Keratinocyte (primary cell): Measurements from ENCODE around the gene GAB2. TPM values are rescaled to one million over a fixed set of nuclear protein-coding genes. Genes with fewer than 3 reads are reported as not detected.

Experiments
- DNase-seq: peaks from one replicate; pipeline ENCODE4 v3.0.0-alpha.2; 2011; ENCODE audit warnings: low read depth, missing footprints, low spot score
- FAIRE-seq: peaks from 2 replicates; lab custom pipeline; 2011; peaks lifted over from hg19 to GRCh38; lab: Jason Lieb, UNC
- H2AFZ ChIP-seq: 2 replicates; pipeline ENCODE4 v1.6.0; 2012; ENCODE audit warnings: low read length, control low read depth, inconsistent platforms; ENCODE audit not compliant: control insufficient read depth
- H3K27ac ChIP-seq: 2 replicates; pipeline ENCODE4 v1.5.1; 2011; ENCODE audit warnings: low read length; ENCODE audit not compliant: control insufficient read depth, insufficient read depth
- H3K27me3 ChIP-seq: 3 replicates; pipeline ENCODE4 v1.6.0; 2011; ENCODE audit warnings: low read length; ENCODE audit not compliant: control insufficient read depth, insufficient read depth; ENCODE audit errors: extremely low read depth
- H3K36me3 ChIP-seq, 2 experiments: 2 replicates in 1 of 2; 3 replicates in 1 of 2; pipeline ENCODE4 v1.5.1; 2011; ENCODE audit warnings: low read length in 2 of 2, mild to moderate bottlenecking in 1 of 2; ENCODE audit not compliant: control insufficient read depth in 2 of 2, insufficient read depth in 2 of 2; ENCODE audit errors: extremely low read depth in 1 of 2
- H3K4me1 ChIP-seq: 3 replicates; pipeline ENCODE4 v1.5.1; 2011; ENCODE audit warnings: low read length; ENCODE audit not compliant: control insufficient read depth, insufficient read depth; ENCODE audit errors: extremely low read depth
- H3K4me2 ChIP-seq: 3 replicates; pipeline ENCODE4 v1.6.0; 2011; ENCODE audit warnings: low read depth, low read length; ENCODE audit not compliant: control insufficient read depth, insufficient read depth; ENCODE audit errors: extremely low read depth
- H3K4me3 ChIP-seq, 3 experiments: fragments of 200-600 bp in 1 of 3; sonication (generic) in 1 of 3; 2 replicates in 2 of 3; 3 replicates in 1 of 3; pipeline ENCODE4 v1.5.1; 2011 to 2016; ENCODE audit warnings: low read length in 3 of 3, mild to moderate bottlenecking in 3 of 3, control low read depth in 2 of 3, inconsistent platforms in 1 of 3, low read depth in 1 of 3, mixed read lengths in 1 of 3, mixed run types in 1 of 3, moderate library complexity in 1 of 3; ENCODE audit not compliant: control insufficient read depth in 2 of 3, insufficient read depth in 2 of 3; ENCODE audit errors: extremely low read depth in 1 of 3
- H3K79me2 ChIP-seq: 2 replicates; pipeline ENCODE4 v1.6.0; 2012; ENCODE audit warnings: low read length; ENCODE audit not compliant: control insufficient read depth, insufficient read depth
- H3K9ac ChIP-seq: 3 replicates; pipeline ENCODE4 v1.6.0; 2011; ENCODE audit warnings: low read length; ENCODE audit not compliant: control insufficient read depth, insufficient read depth; ENCODE audit errors: extremely low read depth
- H3K9me1 ChIP-seq: 3 replicates; pipeline ENCODE4 v1.6.0; 2011; ENCODE audit warnings: low read length; ENCODE audit not compliant: control insufficient read depth, insufficient read depth; ENCODE audit errors: extremely low read depth
- H3K9me3 ChIP-seq: 2 replicates; pipeline ENCODE4 v1.5.1; 2012; ENCODE audit warnings: low read depth, low read length; ENCODE audit not compliant: control insufficient read depth
- H4K20me1 ChIP-seq: 3 replicates; pipeline ENCODE4 v1.6.0; 2011; ENCODE audit warnings: low read length; ENCODE audit not compliant: control insufficient read depth, insufficient read depth; ENCODE audit errors: extremely low read depth
- EZH2 ChIP-seq: IDR thresholded peaks from one replicate; pipeline ENCODE4 v1.6.1; 2012; ENCODE audit warnings: inconsistent platforms, mild to moderate bottlenecking, low read length, moderate library complexity
- dilution Hi-C: fragments of 300-500 bp; cut with MboI; formaldehyde crosslinking; loops from one replicate; pipeline ENCODE4 v1.7.0; 2020; ENCODE audit warnings: low sequenced_read_pairs; ENCODE audit not compliant: extremely low pct_ligation_motif_present
- polyA plus RNA-seq, 5 experiments: library from polyadenylated mRNA; depleted of rRNA in 3 of 5; stranded (reverse) in 3 of 5; stranded (forward) in 1 of 5; unstranded in 1 of 5; fragments of >200 nt; gene quantifications; 1 replicate in 1 of 5; 2 replicates in 3 of 5; 3 replicates in 1 of 5; pipeline versions ENCODE4 v1.2.1 to v1.2.3, GENCODE V29; 2011 to 2012; ENCODE audit warnings: missing spikeins in 2 of 5, low read depth in 1 of 5, low replicate concordance in 1 of 5
- TF ChIP-seq, protein P1 (sequence below), 3 experiments: IDR thresholded peaks in 1 of 3; conservative IDR thresholded peaks in 1 of 3; optimal IDR thresholded peaks in 1 of 3; 2 replicates in 2 of 3; 3 replicates in 1 of 3; pipeline versions ENCODE3 to v1.5.1; 2011; ENCODE audit warnings: low read length in 3 of 3, mild to moderate bottlenecking in 3 of 3, moderate library complexity in 2 of 3, control low read depth in 1 of 3, inconsistent platforms in 1 of 3; ENCODE audit not compliant: insufficient read depth in 2 of 3; ENCODE audit errors: extremely low read depth in 1 of 3

The GAB2 gene
- polyA plus RNA-seq, 1 donor (not counting 4 experiments of a cell fraction or from before 2014, with no cell fraction given), result 0.68 TPM

DNA sequence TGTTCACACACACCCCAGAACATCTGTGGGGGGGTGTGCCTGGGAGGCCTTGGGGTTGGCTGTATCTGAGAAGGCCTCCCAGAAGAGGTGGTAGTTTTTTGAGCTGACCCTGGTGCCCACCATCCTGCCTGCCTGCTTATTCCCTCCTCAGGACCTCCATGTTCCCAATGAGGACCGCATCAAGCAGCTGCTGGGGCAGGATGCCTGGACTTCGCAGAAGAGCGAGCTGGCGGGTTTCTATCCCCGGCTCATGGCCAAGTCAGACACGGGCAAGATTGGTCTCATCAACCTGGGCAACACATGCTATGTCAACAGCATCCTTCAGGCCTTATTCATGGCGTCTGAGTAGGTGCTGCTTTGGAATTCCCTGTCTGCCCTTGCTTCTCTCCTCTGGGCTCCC is 211.9 kb downstream of the GAB2 start:
- Histone ChIP-seq H3K27ac (no peak overlapping the region), H3K27me3 (no peaks in the 10 kb centered on the region), H2AFZ (no peak overlapping the region), H4K20me1 (no peaks in the 10 kb centered on the region), H3K9ac (no peak overlapping the region), H3K4me3 (no peak overlapping the region), H3K36me3 (peaks cover 5 to 16% of the 10 kb centered on the region in 2 experiments), H3K4me1 (no peaks in the 10 kb centered on the region), H3K9me3 (no peaks in the 10 kb centered on the region), H3K9me1 (no peaks in the 10 kb centered on the region), H3K4me2 (no peak overlapping the region), H3K79me2 (no peaks in the 10 kb centered on the region)
- FAIRE-seq, result no peak
- dilution Hi-C loops, result no loop called here
- TF ChIP-seq, protein P1, sequence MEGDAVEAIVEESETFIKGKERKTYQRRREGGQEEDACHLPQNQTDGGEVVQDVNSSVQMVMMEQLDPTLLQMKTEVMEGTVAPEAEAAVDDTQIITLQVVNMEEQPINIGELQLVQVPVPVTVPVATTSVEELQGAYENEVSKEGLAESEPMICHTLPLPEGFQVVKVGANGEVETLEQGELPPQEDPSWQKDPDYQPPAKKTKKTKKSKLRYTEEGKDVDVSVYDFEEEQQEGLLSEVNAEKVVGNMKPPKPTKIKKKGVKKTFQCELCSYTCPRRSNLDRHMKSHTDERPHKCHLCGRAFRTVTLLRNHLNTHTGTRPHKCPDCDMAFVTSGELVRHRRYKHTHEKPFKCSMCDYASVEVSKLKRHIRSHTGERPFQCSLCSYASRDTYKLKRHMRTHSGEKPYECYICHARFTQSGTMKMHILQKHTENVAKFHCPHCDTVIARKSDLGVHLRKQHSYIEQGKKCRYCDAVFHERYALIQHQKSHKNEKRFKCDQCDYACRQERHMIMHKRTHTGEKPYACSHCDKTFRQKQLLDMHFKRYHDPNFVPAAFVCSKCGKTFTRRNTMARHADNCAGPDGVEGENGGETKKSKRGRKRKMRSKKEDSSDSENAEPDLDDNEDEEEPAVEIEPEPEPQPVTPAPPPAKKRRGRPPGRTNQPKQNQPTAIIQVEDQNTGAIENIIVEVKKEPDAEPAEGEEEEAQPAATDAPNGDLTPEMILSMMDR (optimal IDR thresholded peaks at IDR 0.05 in 1 of 3, IDR thresholded peaks at IDR 0.05 in 1 of 3, conservative IDR thresholded peaks at IDR 0.05 in 1 of 3; ENCODE audit: extremely low read depth in 1 of 3, insufficient read depth in 2 of 3, low read length in 3 of 3), result no peak
- TF ChIP-seq EZH2, result no peak
- no peak for DNase-seq

DNA sequence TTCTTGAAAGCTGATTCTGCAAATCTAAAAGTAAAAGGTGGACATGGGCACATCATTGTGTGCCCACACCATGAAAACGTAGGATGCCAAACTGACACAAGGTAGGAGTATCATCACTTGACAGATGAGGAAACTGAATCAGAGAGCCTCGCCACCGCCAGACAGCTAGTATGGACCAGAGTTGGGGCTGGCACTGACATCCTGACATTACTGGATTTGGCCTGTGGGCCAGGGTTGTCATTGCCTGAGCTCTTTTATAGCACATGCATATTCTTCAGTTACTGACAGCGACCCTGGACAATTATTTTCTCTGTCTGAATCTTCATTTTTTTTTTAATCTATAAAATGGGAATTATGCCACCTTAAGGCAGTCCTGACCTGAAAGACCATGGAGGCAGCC is 212.4 kb downstream of the GAB2 start:
- Histone ChIP-seq H3K4me2 (no peak overlapping the region), H3K9me1 (no peaks in the 10 kb centered on the region), H3K4me3 (no peak overlapping the region), H3K79me2 (no peaks in the 10 kb centered on the region), H2AFZ (no peak overlapping the region), H3K9ac (no peak overlapping the region), H3K36me3 (peaks cover 5 to 16% of the 10 kb centered on the region in 2 experiments), H3K27ac (no peak overlapping the region), H4K20me1 (no peaks in the 10 kb centered on the region), H3K27me3 (no peaks in the 10 kb centered on the region), H3K4me1 (no peaks in the 10 kb centered on the region), H3K9me3 (no peaks in the 10 kb centered on the region)
- DNase-seq (no peak), FAIRE-seq (no peak)
- dilution Hi-C loops, result no loop called here
- no peak for TF ChIP-seq EZH2
- TF ChIP-seq, protein P1 (optimal IDR thresholded peaks at IDR 0.05 in 1 of 3, IDR thresholded peaks at IDR 0.05 in 1 of 3, conservative IDR thresholded peaks at IDR 0.05 in 1 of 3; ENCODE audit: extremely low read depth in 1 of 3, insufficient read depth in 2 of 3, low read length in 3 of 3), result no peak
